GM10847 (cell line): ENCODE results near the gene SH3GLB2.

Experiments
- POLR2A ChIP-seq: IDR thresholded peaks from 2 replicates; pipeline ENCODE4 v1.6.1; 2011; ENCODE audit not compliant: insufficient read length; ENCODE audit errors: extremely low read depth

SH3GLB2 gene

DNA sequence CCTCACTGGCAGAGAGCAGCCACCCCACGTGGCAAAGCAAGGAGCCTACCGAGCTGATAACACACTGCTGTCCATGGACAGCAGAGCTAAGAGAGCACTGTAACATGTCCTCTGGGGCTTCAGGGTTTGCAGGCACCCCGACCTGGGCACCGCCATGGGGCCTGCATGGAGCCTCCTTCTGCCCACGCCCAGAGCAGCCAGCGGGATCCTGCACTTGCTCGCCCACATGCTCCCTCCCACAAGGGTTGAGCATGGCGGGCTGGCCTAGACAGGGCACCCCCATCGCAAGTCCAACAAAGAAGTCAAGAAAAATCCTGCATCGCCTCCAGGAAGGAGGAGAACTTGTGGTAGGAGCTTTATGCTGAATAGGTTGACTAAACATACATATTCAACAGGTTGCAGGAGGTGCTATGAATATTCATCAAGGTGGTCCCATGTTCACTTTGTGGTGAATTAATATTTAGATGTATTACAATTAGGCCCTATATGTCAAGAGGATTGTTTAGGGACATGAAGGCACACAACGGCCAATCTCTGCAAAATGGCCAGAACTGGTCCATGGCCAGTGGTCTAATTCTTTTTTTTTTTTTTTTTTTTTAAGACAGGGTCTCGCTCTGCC is 4.5 kb upstream of the SH3GLB2 start:
- TF ChIP-seq POLR2A: no peak

- TF ChIP-seq POLR2A: no peak
Observed at GRCh38 chr9:129031514-129031913, 3.4 kb upstream of the SH3GLB2 start.

DNA sequence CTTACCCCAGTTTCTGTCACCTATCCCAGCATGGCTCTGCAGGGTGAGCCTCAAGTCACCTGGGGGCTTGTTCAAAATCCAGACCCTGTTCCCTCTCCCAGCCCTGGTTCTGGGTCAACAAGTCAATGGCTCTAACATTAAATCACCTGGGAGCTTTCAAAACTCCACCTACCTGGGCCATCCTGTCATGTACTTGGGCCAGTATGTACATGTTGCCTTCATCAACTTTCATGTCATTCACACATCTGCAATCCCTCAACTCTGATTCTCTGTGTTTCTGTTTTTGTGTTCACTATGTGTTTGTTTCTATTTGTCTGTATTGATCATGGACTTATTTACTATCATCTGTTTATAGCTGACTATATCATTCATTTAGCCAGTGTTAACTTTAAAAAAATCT is 2.1 kb upstream of the SH3GLB2 start:
- no peak for TF ChIP-seq POLR2A

DNA sequence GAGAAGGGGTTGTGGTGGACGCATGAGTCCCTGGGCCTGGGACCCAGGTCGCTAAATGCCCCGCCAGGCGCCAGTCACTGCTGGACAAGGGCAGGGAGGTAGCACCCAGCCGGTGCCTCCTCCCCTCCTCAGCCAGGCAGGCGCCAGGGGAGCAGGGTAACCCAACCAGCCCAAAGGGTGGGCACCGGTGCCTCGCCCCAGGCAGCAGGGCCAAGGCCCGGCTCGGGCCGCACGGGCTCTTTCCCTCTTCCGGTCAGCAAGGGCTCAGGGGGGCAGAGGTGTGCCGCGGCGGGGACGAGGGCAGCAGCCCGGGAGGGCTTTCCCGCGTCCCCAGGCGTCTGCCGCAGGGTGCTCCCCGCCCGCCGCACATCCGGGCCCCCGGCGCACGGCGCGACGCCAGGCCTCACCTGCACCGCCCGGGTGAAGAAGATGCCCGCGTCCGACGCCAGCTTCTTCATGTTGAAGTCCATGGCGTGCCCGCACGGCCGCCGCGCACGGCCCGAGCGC is 393 bp downstream of the SH3GLB2 start:
- no peak for TF ChIP-seq POLR2A

DNA sequence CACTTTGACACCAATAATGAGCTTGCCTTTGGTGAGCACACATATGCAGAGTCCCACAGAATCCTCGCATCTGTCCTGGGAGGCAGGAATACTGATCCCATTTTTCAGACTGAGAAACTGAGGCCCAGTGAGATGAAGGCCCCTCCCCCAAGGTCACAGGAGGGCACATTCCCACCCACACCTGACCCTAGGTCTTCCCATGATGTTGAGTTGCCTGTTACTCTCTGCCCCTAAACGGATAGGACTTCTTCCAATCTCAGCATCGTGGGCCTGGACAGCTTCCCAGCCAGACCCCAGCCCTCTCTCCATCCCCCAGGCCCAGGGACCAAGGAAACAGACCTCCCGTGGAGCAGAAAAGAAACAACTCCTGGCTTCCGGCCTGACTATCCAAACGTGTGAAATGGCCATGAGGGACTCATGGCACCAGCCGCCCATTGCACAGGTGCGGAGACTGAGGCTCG is 877 bp downstream of the SH3GLB2 start:
- TF ChIP-seq POLR2A: no peak

DNA sequence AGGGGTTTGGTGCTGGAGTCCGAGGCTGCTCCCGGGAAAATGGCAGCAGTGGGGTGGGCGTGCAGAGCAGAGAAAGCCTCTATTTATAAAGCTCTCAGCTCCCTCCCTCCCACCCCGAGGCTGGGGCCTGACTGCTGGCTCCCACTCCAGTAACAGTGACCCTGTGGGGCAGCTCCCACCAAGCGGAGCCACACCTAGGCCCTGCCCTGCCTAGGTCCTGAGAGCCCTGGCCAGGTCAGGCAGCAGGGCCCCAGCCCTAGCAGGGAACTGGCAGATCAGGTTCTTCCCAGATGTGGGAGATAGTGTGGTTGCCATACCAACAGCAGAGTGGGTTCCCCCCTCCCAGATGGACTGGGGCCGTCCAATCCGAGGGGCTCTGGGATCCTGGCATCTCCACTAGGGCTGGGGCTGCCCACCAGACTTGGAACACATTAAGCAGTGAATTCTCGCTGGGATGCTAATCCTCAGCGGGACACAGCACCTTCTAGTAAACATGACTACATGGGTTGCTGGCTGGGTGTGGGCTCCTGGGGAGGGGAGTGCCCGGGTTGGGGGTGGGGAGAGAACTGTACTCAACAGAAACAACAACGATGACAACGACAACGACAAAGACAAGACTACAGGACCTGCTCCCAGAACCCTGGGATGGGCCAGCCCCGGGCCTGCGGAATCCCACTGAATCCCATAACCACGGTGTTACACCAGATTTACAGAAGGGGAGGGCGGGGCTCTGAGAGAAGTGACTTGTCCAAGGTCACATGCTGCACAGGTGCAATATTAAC is 1.5 kb downstream of the SH3GLB2 start:
- TF ChIP-seq POLR2A: no peak

GRCh38 chr9:129023908-129024233 is 4.3 kb downstream of the SH3GLB2 start:
- TF ChIP-seq POLR2A: no peak

- TF ChIP-seq POLR2A: no peak
Observed at GRCh38 chr9:129023036-129023907, 4.9 kb downstream of the SH3GLB2 start.

DNA sequence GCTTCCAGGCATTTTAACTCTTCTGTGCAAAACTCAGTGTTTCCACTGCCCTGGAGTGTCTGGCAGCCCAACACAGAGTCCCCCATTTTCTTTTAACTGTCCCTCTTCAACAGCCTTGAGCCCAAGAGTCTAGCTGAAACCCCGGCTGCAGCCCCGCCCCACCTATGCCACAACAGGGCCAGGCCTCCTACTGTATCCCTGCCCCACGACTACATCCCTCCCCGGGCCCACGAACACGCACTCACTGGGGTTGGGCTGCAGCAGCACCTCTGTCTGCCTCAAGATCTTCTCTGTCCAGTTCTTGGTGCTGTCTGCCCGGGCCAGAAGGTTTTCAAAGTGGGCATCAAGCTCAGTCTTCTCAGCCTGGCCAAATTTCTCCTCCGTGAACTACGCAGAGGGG is 6.1 kb downstream of the SH3GLB2 start:
- TF ChIP-seq POLR2A: no peak

GRCh38 chr9:129021091-129021490 is 7.0 kb downstream of the SH3GLB2 start:
- no peak for TF ChIP-seq POLR2A

DNA sequence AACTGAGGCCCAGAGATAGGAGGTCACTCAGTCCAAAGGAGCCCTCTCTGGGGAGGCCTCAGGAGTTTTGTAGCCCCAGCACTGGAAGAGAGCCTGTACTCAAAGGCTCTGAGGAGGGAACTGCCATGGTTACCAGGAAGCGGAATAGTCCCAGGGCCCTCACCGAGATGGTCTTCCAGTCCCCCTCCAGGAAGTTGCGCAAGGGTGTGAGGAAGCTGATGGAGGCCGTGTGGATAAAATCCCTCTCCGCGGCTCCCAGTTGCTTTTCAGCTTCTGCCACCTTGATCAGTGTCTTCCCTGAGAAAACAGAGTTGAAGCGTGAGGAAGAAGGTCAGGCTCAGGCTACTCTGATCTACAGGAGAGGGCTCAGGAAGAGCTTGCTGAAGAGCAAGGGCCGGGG is 13.5 kb downstream of the SH3GLB2 start:
- TF ChIP-seq POLR2A: no peak

GRCh38 chr9:129014124-129014523 is 14.0 kb downstream of the SH3GLB2 start:
- no peak for TF ChIP-seq POLR2A

DNA sequence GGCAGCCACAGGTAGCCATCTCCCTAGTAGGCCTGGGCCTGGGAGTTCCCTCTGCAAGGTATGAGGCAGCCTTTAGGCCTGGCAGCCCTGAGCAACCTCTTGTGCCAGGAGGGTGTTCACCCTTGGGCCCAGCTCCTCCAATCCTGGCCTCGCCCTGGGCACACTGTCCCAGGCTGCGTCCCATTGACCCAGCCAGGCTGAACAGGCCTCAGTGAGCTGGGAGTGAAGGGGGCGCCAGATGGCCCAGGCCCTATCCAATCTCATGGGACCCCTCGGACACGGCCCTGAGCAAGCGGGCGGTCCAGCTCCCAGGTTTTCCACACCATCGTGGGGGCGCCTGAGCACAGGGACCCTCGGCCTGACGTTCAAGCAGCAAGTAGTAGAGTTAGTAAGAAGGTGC is 14.5 kb downstream of the SH3GLB2 start:
- no peak for TF ChIP-seq POLR2A

DNA sequence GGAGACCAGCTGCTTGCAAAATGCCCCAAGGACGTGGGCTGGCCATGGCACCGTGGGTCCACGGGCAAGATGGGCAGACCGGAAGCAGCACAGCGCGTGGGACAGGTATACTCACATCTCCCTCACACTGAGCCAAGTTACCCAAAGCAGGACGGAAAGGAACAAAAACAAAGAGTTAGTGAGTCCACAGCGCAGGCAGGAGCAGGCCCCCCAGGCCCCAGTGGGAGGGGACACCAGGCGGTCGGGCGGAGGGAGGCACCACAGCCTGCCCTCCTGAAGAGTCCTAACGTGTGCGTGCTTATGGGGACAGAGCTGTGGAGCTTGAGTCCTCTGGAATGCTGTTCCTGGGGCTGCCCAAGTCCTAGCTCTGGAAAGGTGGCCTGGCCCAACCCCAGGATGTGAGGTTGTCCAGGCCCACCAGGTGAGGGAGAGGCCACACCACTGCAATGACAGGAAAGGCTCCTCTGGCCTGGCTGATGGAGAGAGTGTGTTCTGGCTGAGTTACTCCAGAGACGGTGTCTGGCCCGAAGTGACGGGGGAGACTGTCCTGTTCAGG is 15.2 kb downstream of the SH3GLB2 start:
- no peak for TF ChIP-seq POLR2A

DNA sequence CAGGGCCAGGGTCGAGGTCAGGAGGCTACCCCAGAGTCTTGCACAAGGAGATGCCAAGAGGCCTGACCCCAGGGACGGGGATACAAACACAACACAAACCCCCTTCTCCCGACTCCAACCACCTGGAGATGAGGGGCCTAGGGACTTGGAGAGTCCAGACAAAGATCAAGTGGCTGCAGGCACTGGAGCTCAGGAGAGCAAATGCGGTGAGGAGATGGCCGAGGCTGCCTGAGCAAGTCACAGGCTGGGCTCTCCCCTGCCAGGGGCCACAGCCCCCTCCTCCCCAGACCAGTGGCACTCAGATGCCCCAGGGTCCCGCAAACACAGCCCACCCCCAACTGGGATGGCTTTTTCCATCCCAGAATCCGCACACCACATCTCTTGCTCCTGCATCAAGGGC is 15.8 kb downstream of the SH3GLB2 start:
- no peak for TF ChIP-seq POLR2A
